T-cell (primary cell): ENCODE data around the gene FIBIN. TPM values are rescaled to one million over a fixed set of nuclear protein-coding genes. Genes with fewer than 3 reads are reported as not detected.
"Not testable (repeated sequence)": the region's sequence is repeated elsewhere in the genome, so short reads cannot be mapped to it uniquely, and the experiment has no call there.

Experiments used
- ATAC-seq, 4 experiments: fragments of 200-7000 bp in 3 of 4; fragments of 150-1000 bp in 1 of 4; cut with Tn5 transposase; replicated peaks in 1 of 4; 1 replicate in 3 of 4; 2 replicates in 1 of 4; pipeline ENCODE4 v1.10.0; 2021; ENCODE audit warnings: moderate library complexity in 3 of 4, mild to moderate bottlenecking in 2 of 4, moderate number of reproducible peaks in 1 of 4
- CTCF ChIA-PET, 2 donors: fragments of 300-600 bp; sonication (Branson Sonifier 250); formaldehyde crosslinking; loops; one replicate each; lab custom pipeline; 2022; ENCODE audit warnings: antibody characterized with exemption in 2 of 2; lab: Charles Lee
- POLR2A ChIA-PET, 2 donors: fragments of 300-600 bp; sonication (Branson Sonifier 250); formaldehyde crosslinking; loops; one replicate each; lab custom pipeline; 2022; ENCODE audit warnings: antibody characterized with exemption in 2 of 2; lab: Charles Lee
- DNase-seq, 35 experiments: peaks; one replicate each; pipeline versions ENCODE4 v3.0.0 to v3.0.0-alpha.2; 2013 to 2023
- H3K27ac ChIP-seq: one replicate; pipeline ENCODE4 v1.5.1; 2013; ENCODE audit warnings: low read length
- H3K27me3 ChIP-seq, 2 experiments: replicated peaks in 1 of 2; 1 replicate in 1 of 2; 2 replicates in 1 of 2; pipeline versions ENCODE4 v1.6.1 to v1.7.0; 2013; ENCODE audit warnings: low read length in 1 of 2, mixed read lengths in 1 of 2; ENCODE audit not compliant: control insufficient read depth in 2 of 2, insufficient read depth in 2 of 2; ENCODE audit errors: extremely low read depth in 1 of 2
- H3K36me3 ChIP-seq, 2 donors: 1 replicate in 1 of 2; 2 replicates in 1 of 2; pipeline versions ENCODE4 v1.6.1 to v1.7.0; 2013; ENCODE audit warnings: low read length in 1 of 2; ENCODE audit not compliant: control insufficient read depth in 2 of 2, insufficient read depth in 1 of 2; ENCODE audit errors: extremely low read depth in 1 of 2
- H3K4me1 ChIP-seq, 2 experiments: 1 replicate in 1 of 2; 2 replicates in 1 of 2; pipeline versions ENCODE4 v1.6.1 to v1.7.0; 2013; ENCODE audit warnings: low read length in 2 of 2, mixed read lengths in 1 of 2; ENCODE audit not compliant: insufficient read depth in 2 of 2, control insufficient read depth in 1 of 2; ENCODE audit errors: extremely low read depth in 1 of 2
- H3K4me3 ChIP-seq, 2 donors: 1 replicate in 1 of 2; 2 replicates in 1 of 2; pipeline versions ENCODE4 v1.5.1 to v1.7.0; 2013; ENCODE audit warnings: mild to moderate bottlenecking in 2 of 2, low read length in 1 of 2, moderate library complexity in 1 of 2; ENCODE audit not compliant: control insufficient read depth in 1 of 2; ENCODE audit errors: extremely low read depth in 1 of 2
- H3K9me3 ChIP-seq: 2 replicates; pipeline ENCODE4 v1.7.0; 2013
- H3K27ac Mint-ChIP-seq, 2 donors: one replicate each; pipeline ENCODE4 v1.8.0; 2020 to 2021; ENCODE audit warnings: mild to moderate bottlenecking in 2 of 2, mixed read lengths in 2 of 2
- H3K27me3 Mint-ChIP-seq, 2 donors: one replicate each; pipeline ENCODE4 v1.8.0; 2021 to 2022; ENCODE audit warnings: mixed read lengths in 2 of 2
- H3K36me3 Mint-ChIP-seq: one replicate; pipeline ENCODE4 v1.8.0; 2021; ENCODE audit warnings: mixed read lengths
- H3K4me1 Mint-ChIP-seq, 3 donors: one replicate each; pipeline ENCODE4 v1.8.0; 2020 to 2022; ENCODE audit warnings: mixed read lengths in 3 of 3, mild to moderate bottlenecking in 1 of 3
- H3K4me3 Mint-ChIP-seq, 3 donors: one replicate each; pipeline ENCODE4 v1.8.0; 2020 to 2022; ENCODE audit warnings: mild to moderate bottlenecking in 3 of 3, mixed read lengths in 3 of 3, moderate library complexity in 3 of 3
- H3K9me3 Mint-ChIP-seq, 3 donors: one replicate each; pipeline ENCODE4 v1.8.0; 2020 to 2022; ENCODE audit warnings: mixed read lengths in 3 of 3
- WGBS: methylation state at CpG from one replicate; pipeline ENCODE4 v1.1.5; 2013; ENCODE audit warnings: missing lambda C conversion rate; ENCODE audit not compliant: insufficient coverage; 5-methylcytosine and 5-hydroxymethylcytosine counted together
- total RNA-seq, 35 experiments: library from RNA in 6 of 35; stranded (reverse) in 6 of 35; fragments of 120-200 nt in 1 of 35; gene quantifications; one replicate each; pipeline versions ENCODE4 v1.2.1 to v1.2.4 and lab custom pipeline; 2013 to 2026

FIBIN gene
- total RNA-seq, 5 donors from 2014 or later (not counting 1 experiment from before 2014, with no cell fraction given), result not detected

DNA sequence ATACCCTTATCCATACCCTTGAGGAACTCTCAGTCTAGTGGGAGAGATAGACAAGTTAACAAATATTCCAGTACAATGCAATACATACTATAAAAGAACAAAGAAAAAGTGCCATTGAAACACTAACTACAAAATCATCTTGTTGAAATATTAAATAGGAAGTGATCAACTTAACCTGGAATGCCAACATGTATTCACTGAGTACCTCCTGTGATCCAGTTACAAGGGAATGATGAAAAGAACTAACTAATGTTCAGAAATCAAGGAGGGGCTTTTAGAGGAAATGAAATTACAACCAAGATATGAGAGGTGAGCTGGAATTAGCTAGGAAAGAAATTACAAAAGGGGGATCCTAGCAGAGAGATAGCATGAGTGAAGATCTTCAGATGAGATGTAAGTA is 6.2 kb upstream of the FIBIN start:
- H3K36me3 Mint-ChIP-seq, result no peaks in the 10 kb centered on the region
- H3K4me1 Mint-ChIP-seq, result no peaks in the 10 kb centered on the region
- H3K27me3 Mint-ChIP-seq, result no peaks in the 10 kb centered on the region
- CTCF ChIA-PET, result no interaction called here
- H3K4me3 ChIP-seq, result no peak overlapping the region
- H3K27ac Mint-ChIP-seq, result no peak overlapping the region
- no peak overlapping the region for H3K4me3 Mint-ChIP-seq
- no peaks in the 10 kb centered on the region for H3K27me3 ChIP-seq
- no peaks in the 10 kb centered on the region for H3K4me1 ChIP-seq
- ATAC-seq (no peak), DNase-seq (no peak)
- POLR2A ChIA-PET, result no interaction called here
- no peaks in the 10 kb centered on the region for H3K36me3 ChIP-seq
- no peak overlapping the region for H3K27ac ChIP-seq
- peaks cover 4 to 15% (median 10%) of the 10 kb centered on the region in 3 donors for H3K9me3 Mint-ChIP-seq
- H3K9me3 ChIP-seq, result no peaks in the 10 kb centered on the region

DNA sequence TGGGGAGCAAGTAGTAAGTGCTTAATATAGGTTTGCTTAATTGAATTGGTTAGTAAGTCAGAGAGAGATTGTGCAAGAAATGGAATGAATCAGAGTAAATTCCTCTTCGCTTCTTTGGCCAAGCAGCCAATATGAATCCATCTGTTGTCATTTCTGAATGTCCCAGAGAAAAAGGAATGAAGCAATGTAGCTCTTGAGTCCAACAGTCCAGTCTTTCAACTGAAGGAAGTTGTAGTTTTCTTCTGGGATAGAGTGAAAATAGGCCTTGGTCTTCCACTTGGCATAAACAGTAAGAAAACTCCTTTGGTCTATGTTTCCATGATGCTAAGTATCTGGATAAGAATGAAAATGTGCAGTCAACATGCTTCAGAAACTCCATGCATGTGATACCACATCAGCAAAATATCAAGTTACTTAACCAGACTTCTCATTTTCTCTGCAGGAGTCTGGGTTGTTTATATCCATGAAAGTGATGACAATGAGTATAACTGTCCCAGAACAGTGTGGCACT is 1.8 kb upstream of the FIBIN start:
- CTCF ChIA-PET, result no interaction called here
- Mint-ChIP-seq H3K27ac (no peak overlapping the region), H3K4me1 (no peaks in the 10 kb centered on the region), H3K4me3 (no peak overlapping the region), H3K9me3 (no peaks in the 10 kb centered on the region), H3K36me3 (no peaks in the 10 kb centered on the region), H3K27me3 (peaks cover 0 to 3% of the 10 kb centered on the region in 2 donors)
- WGBS, result 67% methylated on average over 1 of the region's 1 CpG
- Histone ChIP-seq H3K27ac (no peak overlapping the region), H3K4me3 (no peak overlapping the region), H3K4me1 (no peaks in the 10 kb centered on the region), H3K27me3 (peaks cover 0 to 6% of the 10 kb centered on the region in 2 experiments), H3K36me3 (no peaks in the 10 kb centered on the region), H3K9me3 (no peaks in the 10 kb centered on the region)
- DNase-seq (no peak), ATAC-seq (no peak)
- POLR2A ChIA-PET, result no interaction called here

DNA sequence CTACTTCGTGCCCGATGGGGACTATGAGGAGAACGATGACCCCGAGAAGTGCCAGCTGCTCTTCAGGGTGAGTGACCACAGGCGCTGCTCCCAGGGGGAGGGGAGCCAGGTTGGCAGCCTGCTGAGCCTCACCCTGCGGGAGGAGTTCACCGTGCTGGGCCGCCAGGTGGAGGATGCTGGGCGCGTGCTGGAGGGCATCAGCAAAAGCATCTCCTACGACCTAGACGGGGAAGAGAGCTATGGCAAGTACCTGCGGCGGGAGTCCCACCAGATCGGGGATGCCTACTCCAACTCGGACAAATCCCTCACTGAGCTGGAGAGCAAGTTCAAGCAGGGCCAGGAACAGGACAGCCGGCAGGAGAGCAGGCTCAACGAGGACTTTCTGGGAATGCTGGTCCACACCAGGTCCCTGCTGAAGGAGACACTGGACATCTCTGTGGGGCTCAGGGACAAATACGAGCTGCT is 751 bp downstream of the FIBIN start:
- Mint-ChIP-seq H3K27me3 (peaks cover 0 to 3% of the 10 kb centered on the region in 2 donors), H3K4me1 (no peaks in the 10 kb centered on the region), H3K9me3 (no peaks in the 10 kb centered on the region), H3K27ac (no peak overlapping the region), H3K4me3 (no peak overlapping the region), H3K36me3 (no peaks in the 10 kb centered on the region)
- Histone ChIP-seq H3K4me3 (no peak overlapping the region), H3K9me3 (no peaks in the 10 kb centered on the region), H3K27ac (no peak overlapping the region), H3K4me1 (no peaks in the 10 kb centered on the region), H3K36me3 (no peaks in the 10 kb centered on the region), H3K27me3 (peaks cover 0 to 6% of the 10 kb centered on the region in 2 experiments)
- 70% methylated on average over 18 of the region's 19 CpGs for WGBS
- ChIA-PET POLR2A (no interaction called here), CTCF (no interaction called here)
- DNase-seq, result no peak
- no peak for ATAC-seq

GRCh38 chr11:26995701-26996460 is 2.0 kb downstream of the FIBIN start:
- DNase-seq, result no peak
- 44% methylated on average over 1 of the region's 1 CpG for WGBS
- Mint-ChIP-seq H3K4me1 (no peaks in the 10 kb centered on the region), H3K4me3 (no peak overlapping the region), H3K27ac (no peak overlapping the region), H3K9me3 (no peaks in the 10 kb centered on the region), H3K36me3 (no peaks in the 10 kb centered on the region), H3K27me3 (peaks cover 0 to 3% of the 10 kb centered on the region in 2 donors)
- Histone ChIP-seq H3K9me3 (no peaks in the 10 kb centered on the region), H3K4me3 (no peak overlapping the region), H3K27me3 (peaks cover 0 to 6% of the 10 kb centered on the region in 2 experiments), H3K27ac (no peak overlapping the region), H3K4me1 (no peaks in the 10 kb centered on the region), H3K36me3 (no peaks in the 10 kb centered on the region)
- CTCF ChIA-PET, result no interaction called here
- POLR2A ChIA-PET, result no interaction called here
- no peak for ATAC-seq

- ChIA-PET CTCF (no interaction called here), POLR2A (no interaction called here)
- ATAC-seq (no peak), DNase-seq (no peak)
- Histone ChIP-seq H3K27me3 (peaks cover 0 to 6% of the 10 kb centered on the region in 2 experiments), H3K36me3 (no peaks in the 10 kb centered on the region), H3K9me3 (no peaks in the 10 kb centered on the region), H3K27ac (no peak overlapping the region), H3K4me1 (no peaks in the 10 kb centered on the region), H3K4me3 (no peak overlapping the region)
- no peaks in the 10 kb centered on the region for H3K9me3 Mint-ChIP-seq
- H3K27me3 Mint-ChIP-seq, result peaks cover 0 to 3% of the 10 kb centered on the region in 2 donors
- no peak overlapping the region for H3K27ac Mint-ChIP-seq
- no CpG with 5 or more reads among the region's 2 CpGs for WGBS
- H3K4me1 Mint-ChIP-seq, result no peaks in the 10 kb centered on the region
- no peak overlapping the region for H3K4me3 Mint-ChIP-seq
- H3K36me3 Mint-ChIP-seq, result no peaks in the 10 kb centered on the region
These were observed 3.5 kb downstream of the FIBIN start for GRCh38 chr11:26997378-26997777.

GRCh38 chr11:27001136-27001730 is 7.3 kb downstream of the FIBIN start:
- H3K27ac Mint-ChIP-seq, H3K27me3 ChIP-seq, H3K4me3 Mint-ChIP-seq, H3K36me3 ChIP-seq, H3K4me3 ChIP-seq, H3K27ac ChIP-seq, H3K36me3 Mint-ChIP-seq, H3K4me1 ChIP-seq, DNase-seq, H3K27me3 Mint-ChIP-seq, H3K4me1 Mint-ChIP-seq, POLR2A ChIA-PET, H3K9me3 Mint-ChIP-seq, H3K9me3 ChIP-seq, CTCF ChIA-PET, ATAC-seq: not testable (repeated sequence)
- no CpG with 5 or more reads among the region's 4 CpGs for WGBS
